Ectodermal cell (in vitro differentiated cells): ENCODE measurements around the gene RAB6B.

Experiments used
- H3K27ac ChIP-seq: 2 replicates; pipeline ENCODE4 v1.7.0; 2013; ENCODE audit warnings: mild to moderate bottlenecking, low read depth, low read length; ENCODE audit not compliant: insufficient read depth, poor library complexity, severe bottlenecking
- H3K27me3 ChIP-seq: 2 replicates; pipeline ENCODE4 v1.7.0; 2013; ENCODE audit warnings: mild to moderate bottlenecking, low read length; ENCODE audit not compliant: insufficient read depth, control insufficient read depth, poor library complexity, severe bottlenecking
- H3K36me3 ChIP-seq: one replicate; pipeline ENCODE4 v1.7.0; 2013; ENCODE audit warnings: low read length; ENCODE audit not compliant: control insufficient read depth, insufficient read depth
- H3K4me1 ChIP-seq: one replicate; pipeline ENCODE4 v1.7.0; 2013; ENCODE audit warnings: low read length; ENCODE audit not compliant: control insufficient read depth, insufficient read depth
- H3K4me3 ChIP-seq: 2 replicates; pipeline ENCODE4 v1.7.0; 2013; ENCODE audit warnings: low read depth, low read length, control low read depth; ENCODE audit not compliant: insufficient read depth
- H3K9me3 ChIP-seq: 2 replicates; pipeline ENCODE4 v1.7.0; 2013; ENCODE audit warnings: mild to moderate bottlenecking, low read length, moderate library complexity; ENCODE audit not compliant: control insufficient read depth
- WGBS, 2 experiments: methylation state at CpG; one replicate each; pipeline ENCODE4 v1.1.7; 2013; ENCODE audit warnings: missing lambda C conversion rate in 2 of 2; 5-methylcytosine and 5-hydroxymethylcytosine counted together

Gene RAB6B

DNA sequence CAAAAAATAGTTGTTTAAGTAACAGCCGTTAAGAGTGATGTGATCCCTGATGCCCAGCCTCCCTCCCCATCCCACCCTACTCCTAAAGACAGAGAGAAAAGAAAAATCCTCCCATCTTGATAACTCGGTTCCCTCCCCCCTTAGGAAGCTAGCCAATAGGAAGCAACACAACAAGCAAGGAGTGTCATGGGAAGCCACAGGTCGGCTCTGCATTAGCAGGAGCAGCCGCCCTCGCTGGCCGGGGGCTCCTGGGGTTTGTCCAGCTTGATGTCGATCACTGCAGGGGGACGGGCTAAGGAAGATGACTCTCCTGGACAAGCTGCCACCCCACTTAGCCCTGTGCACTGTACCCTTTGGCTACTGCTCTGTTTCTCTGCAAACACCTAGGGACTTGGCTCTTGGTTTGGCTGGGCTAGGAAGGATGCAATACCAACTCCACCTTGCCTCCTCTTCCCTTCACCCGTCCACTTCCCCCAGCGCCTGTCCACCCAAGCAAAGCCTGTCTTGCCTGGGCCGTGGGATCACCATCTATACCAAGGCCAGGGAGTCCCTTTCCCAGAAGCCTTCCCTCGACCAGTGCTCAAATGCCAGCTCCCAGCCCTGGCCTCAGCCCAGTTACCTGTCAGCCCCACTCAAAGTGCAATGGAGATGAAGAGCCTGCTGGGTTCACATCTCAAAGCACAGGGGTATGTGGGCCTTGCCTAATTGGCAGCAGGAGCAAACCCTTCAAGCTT is 66.9 kb downstream of the RAB6B start:
- Histone ChIP-seq H3K36me3 (no peaks in the 10 kb centered on the region), H3K9me3 (no peaks in the 10 kb centered on the region), H3K4me3 (no peak overlapping the region), H3K4me1 (no peaks in the 10 kb centered on the region), H3K27ac (no peak overlapping the region), H3K27me3 (no peaks in the 10 kb centered on the region)
- 85 to 86% methylated on average over 12 of the region's 12 CpGs for WGBS, 2 experiments

DNA sequence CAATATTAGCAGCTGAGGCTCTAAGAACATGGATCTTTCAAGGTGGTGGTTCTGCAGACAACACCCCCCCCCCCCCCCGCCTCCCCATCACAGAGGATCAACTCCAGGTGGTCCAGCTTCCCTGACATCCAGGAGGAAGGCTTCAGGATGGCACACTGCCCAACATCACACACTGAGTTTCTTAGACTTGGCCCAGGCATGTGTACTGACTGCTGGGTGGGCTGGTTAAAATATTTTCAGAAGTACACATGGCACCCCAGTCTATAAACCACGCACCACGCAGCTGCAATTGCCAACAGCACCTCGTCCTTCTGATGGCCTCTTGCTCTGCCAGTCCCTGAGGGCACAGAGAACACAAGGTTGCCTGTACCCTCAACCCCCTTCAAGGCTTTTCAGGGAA is 68.0 kb downstream of the RAB6B start:
- H3K4me1 ChIP-seq: no peaks in the 10 kb centered on the region
- 97 to 100% methylated on average over 3 of the region's 4 CpGs for WGBS, 2 experiments
- H3K27me3 ChIP-seq: no peaks in the 10 kb centered on the region
- no peak overlapping the region for H3K27ac ChIP-seq
- no peaks in the 10 kb centered on the region for H3K9me3 ChIP-seq
- peaks cover 2% of the 10 kb centered on the region for H3K36me3 ChIP-seq
- H3K4me3 ChIP-seq: no peak overlapping the region

DNA sequence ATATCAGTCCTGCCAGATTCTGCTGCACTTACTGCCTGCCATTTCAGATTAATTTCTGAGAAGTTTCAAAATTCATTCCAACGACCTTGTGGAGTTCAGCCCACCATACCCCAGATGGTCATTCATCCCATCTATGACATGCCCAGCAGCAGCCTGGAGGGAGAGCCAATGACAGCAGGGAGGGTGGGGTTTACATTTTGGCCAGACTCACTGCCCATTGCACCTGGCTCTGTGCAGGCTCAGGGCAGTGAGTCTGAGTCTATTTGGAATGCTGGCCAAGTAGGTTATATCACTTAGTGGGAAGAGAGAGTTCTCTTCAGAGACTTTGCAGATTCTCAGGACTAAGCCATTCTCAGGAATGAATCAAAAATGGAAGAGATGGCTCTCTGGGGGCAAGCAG is 68.5 kb downstream of the RAB6B start:
- Histone ChIP-seq H3K9me3 (no peaks in the 10 kb centered on the region), H3K4me1 (no peaks in the 10 kb centered on the region), H3K4me3 (no peak overlapping the region), H3K27ac (no peak overlapping the region), H3K36me3 (peaks cover 4% of the 10 kb centered on the region), H3K27me3 (no peaks in the 10 kb centered on the region)
- WGBS, 2 experiments: 80 to 88% methylated on average over 1 of the region's 1 CpG

DNA sequence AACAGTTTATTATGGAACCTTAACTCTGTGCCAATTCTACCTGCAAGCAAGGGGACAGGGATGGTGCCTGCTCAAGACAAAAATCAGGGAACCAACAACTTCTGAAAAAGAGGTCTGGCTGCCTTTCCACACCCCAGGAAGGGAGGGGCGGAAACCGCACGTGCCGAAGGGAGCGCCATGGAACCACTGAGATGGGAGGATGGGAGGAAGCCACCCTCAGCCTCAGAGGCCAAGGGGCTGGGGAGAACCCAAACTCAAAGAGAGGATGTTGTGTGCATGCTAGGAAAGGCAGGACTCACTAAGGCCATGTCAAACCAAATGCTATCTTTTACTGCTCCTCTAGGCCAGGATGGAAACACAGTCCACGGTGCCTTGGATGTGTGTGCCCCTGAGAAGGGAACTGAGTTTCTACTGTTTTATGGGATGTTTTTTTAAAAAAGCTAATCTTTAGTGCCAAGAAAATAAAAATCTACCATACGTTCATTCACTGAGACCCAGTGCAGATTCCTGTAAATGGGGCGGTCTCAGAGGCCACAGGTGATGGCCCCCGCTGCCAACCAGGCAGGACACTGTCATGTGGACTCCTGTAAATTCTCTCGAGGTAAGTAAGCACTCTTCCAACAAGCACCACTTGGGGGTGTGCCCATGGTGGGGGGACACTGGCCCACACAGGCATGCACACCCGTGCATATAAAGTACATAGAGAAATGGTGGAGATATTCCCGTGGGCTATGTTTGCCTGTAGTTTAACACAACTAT is 69.5 kb downstream of the RAB6B start:
- WGBS, 2 experiments: 94 to 95% methylated on average over 10 to 12 of the region's 12 CpGs
- Histone ChIP-seq H3K4me1 (no peaks in the 10 kb centered on the region), H3K9me3 (no peaks in the 10 kb centered on the region), H3K36me3 (peaks cover 11% of the 10 kb centered on the region), H3K27me3 (no peaks in the 10 kb centered on the region), H3K27ac (no peak overlapping the region), H3K4me3 (no peak overlapping the region)

DNA sequence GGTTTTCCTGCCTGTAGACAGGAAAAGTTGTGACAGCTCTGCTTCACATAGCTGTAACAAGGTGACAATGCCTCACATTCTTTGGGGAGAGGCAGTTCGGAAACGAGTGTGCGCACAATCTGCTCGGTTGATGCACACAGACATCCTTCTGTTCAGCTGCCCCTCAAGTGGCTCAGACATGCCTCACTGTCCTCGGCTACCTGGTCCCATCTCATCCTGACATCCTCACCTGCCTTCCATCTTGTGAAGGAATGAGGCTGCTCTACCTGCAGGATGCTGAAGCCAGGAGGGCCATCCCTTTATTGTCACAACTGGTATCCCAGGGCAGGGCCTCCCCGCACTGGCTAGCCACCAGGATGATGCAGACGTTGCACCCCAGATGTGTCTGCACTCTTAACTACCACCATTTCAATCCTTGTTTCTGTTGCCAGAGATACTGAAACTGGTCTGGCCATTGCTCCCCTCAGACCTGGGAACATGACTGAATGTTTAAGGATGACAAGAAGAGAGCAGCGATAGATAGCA is 70.7 kb downstream of the RAB6B start:
- Histone ChIP-seq H3K4me1 (no peaks in the 10 kb centered on the region), H3K36me3 (peaks cover 11% of the 10 kb centered on the region), H3K9me3 (no peaks in the 10 kb centered on the region), H3K27me3 (no peaks in the 10 kb centered on the region), H3K4me3 (no peak overlapping the region), H3K27ac (no peak overlapping the region)
- WGBS, 2 experiments: 95 to 96% methylated on average over 8 of the region's 8 CpGs

DNA sequence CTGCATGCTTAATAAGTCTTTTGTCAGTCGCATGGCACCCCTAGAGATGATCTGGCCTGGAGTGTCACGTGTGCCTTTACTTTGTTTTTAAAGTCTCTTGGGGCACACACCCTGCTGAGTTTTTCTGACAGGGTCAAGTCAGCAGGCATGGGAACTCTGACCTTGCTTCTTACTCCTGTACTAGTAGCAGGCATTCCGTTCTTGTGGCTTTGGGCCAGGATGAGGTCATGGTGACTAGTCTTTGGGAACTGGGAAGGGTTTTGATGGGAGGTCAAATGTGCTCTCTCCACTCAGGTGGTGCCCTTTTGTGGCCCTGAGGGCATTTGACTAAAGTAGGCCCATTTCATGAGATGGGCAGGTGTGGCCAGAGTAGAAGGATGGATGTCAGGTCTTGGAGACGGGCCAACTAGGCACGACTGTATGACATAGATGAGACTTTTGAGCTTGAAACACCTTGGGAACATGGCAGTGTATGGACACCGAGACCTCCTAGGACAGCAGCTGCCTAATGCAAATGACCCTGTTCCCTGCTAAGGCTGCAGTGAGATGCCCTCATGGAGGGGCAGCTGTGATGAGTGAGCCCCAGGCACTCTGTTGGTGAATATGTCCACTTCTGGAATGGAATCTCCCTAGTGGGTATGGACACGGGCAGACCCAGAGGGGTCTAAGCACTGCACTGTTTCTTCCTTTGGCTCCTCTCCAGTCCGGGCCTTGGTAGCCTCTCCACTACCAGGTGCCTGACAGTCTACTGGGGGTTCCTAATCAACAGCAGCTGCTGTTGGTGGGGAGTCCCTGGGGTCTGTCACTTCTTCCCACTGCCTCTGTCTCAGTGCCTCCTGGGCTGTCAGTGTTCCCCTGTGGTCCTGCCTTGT is 73.7 kb downstream of the RAB6B start:
- no peaks in the 10 kb centered on the region for H3K27me3 ChIP-seq
- no peak overlapping the region for H3K4me3 ChIP-seq
- H3K4me1 ChIP-seq: no peaks in the 10 kb centered on the region
- no peaks in the 10 kb centered on the region for H3K9me3 ChIP-seq
- WGBS, 2 experiments: 77 to 83% methylated on average over 8 of the region's 8 CpGs
- no peak overlapping the region for H3K27ac ChIP-seq
- H3K36me3 ChIP-seq: peaks cover 15% of the 10 kb centered on the region

DNA sequence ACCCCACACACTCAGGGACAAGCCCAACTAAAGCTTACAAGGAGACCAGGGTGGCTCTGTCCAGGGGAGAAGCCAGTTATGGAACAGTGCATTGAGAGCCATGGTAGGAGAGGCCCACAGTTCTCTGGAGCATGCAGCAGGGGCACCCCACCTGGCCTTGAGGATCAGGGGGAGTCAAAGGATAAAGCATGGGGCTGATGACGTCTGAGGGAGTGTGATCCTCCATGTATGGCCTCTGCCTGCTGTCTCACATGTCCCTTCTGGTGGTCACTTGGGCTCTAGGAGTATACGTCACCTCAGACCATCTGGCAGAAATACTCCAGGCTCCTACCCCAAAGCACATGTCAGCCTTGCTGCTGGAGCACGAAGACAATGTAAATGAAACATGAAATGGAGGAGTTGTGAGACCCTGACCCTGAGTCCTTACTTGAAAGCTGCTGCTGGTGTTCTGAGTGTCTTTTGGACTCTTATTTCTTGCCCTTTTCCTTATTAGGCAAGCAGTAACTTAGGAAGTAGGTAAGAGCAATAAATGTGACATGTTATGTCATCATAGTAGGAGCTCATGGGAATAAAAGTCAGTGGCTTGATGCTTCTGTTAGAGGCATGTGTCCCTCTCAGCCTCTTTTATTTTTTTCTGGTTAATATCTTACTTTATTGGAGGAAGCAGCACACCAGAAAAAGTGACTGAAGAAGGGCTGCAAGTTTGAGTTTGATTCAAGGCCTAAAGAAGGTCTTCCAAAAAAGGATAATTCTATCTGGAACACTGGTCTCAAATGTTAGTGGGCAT is 74.6 kb downstream of the RAB6B start:
- Histone ChIP-seq H3K27ac (no peak overlapping the region), H3K4me3 (no peak overlapping the region), H3K9me3 (no peaks in the 10 kb centered on the region), H3K4me1 (no peaks in the 10 kb centered on the region), H3K36me3 (peaks cover 15% of the 10 kb centered on the region), H3K27me3 (no peaks in the 10 kb centered on the region)
- 94% methylated on average over 3 of the region's 3 CpGs for WGBS, 2 experiments

DNA sequence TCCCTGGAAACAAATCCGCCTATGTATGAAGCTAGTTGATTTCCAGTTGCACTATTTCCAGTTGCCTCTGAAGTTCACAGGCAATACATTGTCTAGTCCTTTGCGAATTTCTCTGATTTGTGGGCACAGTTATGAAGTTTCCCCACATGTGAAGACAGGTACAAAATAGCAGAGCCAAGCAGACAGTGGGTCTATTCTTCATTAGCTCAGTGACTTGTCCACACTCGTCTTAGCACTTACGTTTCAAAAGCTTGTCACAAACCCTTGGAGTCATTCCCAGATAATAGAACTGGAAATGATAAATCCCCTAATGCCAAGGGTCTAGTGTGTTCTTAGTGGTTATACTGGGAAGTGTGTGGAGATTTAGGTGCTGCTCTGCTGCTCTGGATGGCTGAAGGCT is 75.6 kb downstream of the RAB6B start:
- 94 to 97% methylated on average over 4 of the region's 4 CpGs for WGBS, 2 experiments
- no peaks in the 10 kb centered on the region for H3K27me3 ChIP-seq
- H3K36me3 ChIP-seq: peaks cover 19% of the 10 kb centered on the region
- H3K4me1 ChIP-seq: no peaks in the 10 kb centered on the region
- no peaks in the 10 kb centered on the region for H3K9me3 ChIP-seq
- no peak overlapping the region for H3K27ac ChIP-seq
- no peak overlapping the region for H3K4me3 ChIP-seq

DNA sequence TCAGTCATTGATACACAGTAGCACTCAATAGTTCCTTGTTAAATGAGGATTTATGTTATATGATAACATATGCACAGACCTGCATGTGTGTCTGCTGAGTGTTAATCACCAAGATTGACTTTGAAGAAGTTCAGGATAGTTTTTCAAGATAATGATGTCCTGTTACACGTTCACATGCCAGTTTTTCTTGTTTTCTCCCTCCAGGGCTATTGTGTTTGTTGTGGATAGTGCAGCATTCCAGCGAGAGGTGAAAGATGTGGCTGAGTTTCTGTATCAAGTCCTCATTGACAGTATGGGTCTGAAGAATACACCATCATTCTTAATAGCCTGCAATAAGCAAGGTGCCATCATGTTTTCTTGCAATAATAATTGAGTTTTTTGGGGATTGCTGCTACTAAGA is 80.3 kb downstream of the RAB6B start:
- Histone ChIP-seq H3K36me3 (peaks cover 19% of the 10 kb centered on the region), H3K27me3 (no peaks in the 10 kb centered on the region), H3K27ac (no peak overlapping the region), H3K4me3 (no peak overlapping the region), H3K4me1 (no peaks in the 10 kb centered on the region), H3K9me3 (no peaks in the 10 kb centered on the region)
- 100% methylated on average over 1 to 2 of the region's 2 CpGs for WGBS, 2 experiments
